Transverse colon (tissue), 4 donors: ENCODE measurements around the gene GLIS1. TPM values are rescaled to one million over a fixed set of nuclear protein-coding genes. Genes with fewer than 3 reads are reported as not detected.

Experiments
- DNase-seq: peaks from one replicate; pipeline ENCODE4 v3.0.0-alpha.2; 2019
- H3K27ac ChIP-seq, 4 donors: fragments of 200-600 bp; sonication (generic); 2 replicates each; pipeline ENCODE4 v1.5.1; 2016 to 2018; ENCODE audit warnings: inconsistent platforms in 4 of 4
- H3K27me3 ChIP-seq: fragments of 200-600 bp; sonication (generic); 2 replicates; pipeline ENCODE4 v1.5.1; 2017; ENCODE audit warnings: inconsistent platforms
- H3K36me3 ChIP-seq, 4 donors: fragments of 200-600 bp; sonication (generic); 2 replicates each; pipeline ENCODE4 v1.5.1; 2017 to 2019; ENCODE audit warnings: inconsistent platforms in 4 of 4
- H3K4me1 ChIP-seq, 4 donors: fragments of 200-600 bp; sonication (generic); 2 replicates each; pipeline ENCODE4 v1.5.1; 2017 to 2020; ENCODE audit warnings: inconsistent platforms in 4 of 4
- H3K4me3 ChIP-seq, 4 donors: fragments of 200-600 bp; sonication (generic); 1 replicate in 1 of 4; 2 replicates in 3 of 4; pipeline versions ENCODE4 v1.5.1 to v1.6.1; 2017 to 2019; ENCODE audit warnings: inconsistent platforms in 4 of 4
- H3K9me3 ChIP-seq, 2 donors: fragments of 200-600 bp; sonication (generic); 2 replicates each; pipeline ENCODE4 v1.5.1; 2017 to 2019; ENCODE audit warnings: inconsistent platforms in 2 of 2
- EP300 ChIP-seq: sonication (generic); formaldehyde crosslinking; IDR thresholded peaks from one replicate; pipeline ENCODE4 v1.6.1; 2017; ENCODE audit warnings: antibody characterized with exemption, low read depth
- POLR2A ChIP-seq: fragments of 450-650 bp; IDR thresholded peaks from one replicate; pipeline ENCODE4 v1.6.1; 2016; ENCODE audit warnings: antibody characterized with exemption, mild to moderate bottlenecking, moderate library complexity
- POLR2AphosphoS5 ChIP-seq, 3 donors: sonication (generic); formaldehyde crosslinking; IDR thresholded peaks; one replicate each; pipeline ENCODE4 v1.6.1; 2016; ENCODE audit warnings: antibody characterized with exemption in 3 of 3
- whole genome bisulfite sequencing, 2 donors: methylation state at CpG; one replicate each; pipeline ENCODE4 v1.1.5; 2018; ENCODE audit warnings: low coverage in 1 of 2; 5-methylcytosine and 5-hydroxymethylcytosine counted together
- in situ Hi-C, 4 donors: fragments of 200-750 bp; cut with MboI; loops; one replicate each; pipeline versions ENCODE4 v1.15.0 to v1.15.1; 2017; ENCODE audit warnings: low sequenced_read_pairs in 3 of 4, low pct_ligation_motif_present in 1 of 4, low pct_unique_long_range_greater_than_20kb in 1 of 4
- intact Hi-C: fragments of 100-400 bp; cut with DNase I; formaldehyde crosslinking; loops from one replicate; pipeline ENCODE4 v1.15.1; 2023; ENCODE audit warnings: low total_unique reads
- total RNA-seq, 4 donors: library from RNA; depleted of rRNA; stranded (reverse); fragments of >200 nt; gene quantifications; one replicate each; pipeline ENCODE4 v1.1.0, GENCODE V29; 2016
- TF ChIP-seq, protein P1 (sequence below), 5 experiments: fragments of 200-600 bp in 3 of 5; fragments of 450-650 bp in 2 of 5; sonication (generic) in 3 of 5; IDR thresholded peaks; 1 replicate in 2 of 5; 2 replicates in 3 of 5; pipeline ENCODE4 v1.5.1; 2016 to 2017; ENCODE audit warnings: antibody characterized with exemption in 5 of 5, inconsistent platforms in 3 of 5, mild to moderate bottlenecking in 2 of 5, moderate library complexity in 1 of 5

The GLIS1 gene
- total RNA-seq, 4 donors from 2014 or later, result 0.16 to 0.75 (median 0.27) TPM; not detected in 1

DNA sequence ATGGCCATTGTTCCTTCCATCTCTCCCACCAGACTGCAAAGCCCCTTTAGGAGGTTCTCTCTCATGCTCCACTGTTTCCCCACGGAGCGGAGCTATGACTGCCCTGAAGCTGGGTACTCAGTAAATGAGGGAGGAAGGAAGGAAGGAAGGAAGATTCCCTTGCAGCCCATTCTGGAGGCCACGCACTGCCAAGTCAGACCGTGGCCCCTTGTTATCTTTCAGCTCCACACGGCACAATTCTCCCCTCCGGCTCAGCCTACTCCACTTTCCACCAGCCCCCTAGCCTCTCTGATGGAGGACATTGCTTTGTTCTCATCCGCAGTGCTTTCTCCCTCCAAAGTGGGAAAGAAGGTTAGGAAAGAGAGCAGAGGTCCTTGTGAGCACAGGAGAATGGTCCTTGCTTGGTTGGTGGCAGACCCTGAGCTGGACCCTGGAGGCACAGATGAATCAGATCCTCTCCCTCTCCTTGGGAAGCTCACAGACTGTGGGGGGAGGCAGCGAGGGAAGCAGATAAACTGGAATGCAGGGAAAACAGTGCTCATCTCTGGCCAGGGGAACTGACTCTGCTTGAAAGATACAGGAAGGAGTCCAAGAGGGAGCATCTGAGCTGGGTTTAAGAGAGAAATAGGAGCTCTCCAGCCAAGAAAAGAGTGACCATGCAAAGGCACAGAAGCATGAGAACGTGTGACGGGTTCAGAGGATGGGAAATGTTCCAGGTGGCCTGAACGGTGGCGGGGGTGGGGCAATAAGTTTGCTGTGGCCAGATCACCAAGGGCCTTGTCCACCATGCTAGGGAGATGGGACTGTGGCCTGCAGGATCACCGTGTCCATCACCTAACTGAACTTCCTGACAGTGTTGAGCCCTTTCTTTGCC lies 52.6 kb downstream of the GLIS1 start:
- peaks cover 5 to 16% (median 9%) of the 10 kb centered on the region in 4 donors for H3K4me1 ChIP-seq
- H3K27ac ChIP-seq, result no peak overlapping the region
- in situ Hi-C loops, result loop anchor here in 1 of 4 donors (10.0 kb wide), 1 partner anchor 202 kb away; no protein-coding TSS in a partner anchor
- no peak for DNase-seq
- intact Hi-C loops, result no loop called here
- H3K36me3 ChIP-seq, result no peaks in the 10 kb centered on the region
- no peak overlapping the region for H3K4me3 ChIP-seq
- no peaks in the 10 kb centered on the region for H3K9me3 ChIP-seq
- 60 to 66% methylated on average over 7 to 13 of the region's 13 CpGs for WGBS, 2 donors
- H3K27me3 ChIP-seq, result peaks cover 50% of the 10 kb centered on the region
- TF ChIP-seq EP300 (no peak), POLR2A (no peak), POLR2AphosphoS5 (IDR thresholded peaks at IDR 0.05) (no peak)
- TF ChIP-seq, protein P1, sequence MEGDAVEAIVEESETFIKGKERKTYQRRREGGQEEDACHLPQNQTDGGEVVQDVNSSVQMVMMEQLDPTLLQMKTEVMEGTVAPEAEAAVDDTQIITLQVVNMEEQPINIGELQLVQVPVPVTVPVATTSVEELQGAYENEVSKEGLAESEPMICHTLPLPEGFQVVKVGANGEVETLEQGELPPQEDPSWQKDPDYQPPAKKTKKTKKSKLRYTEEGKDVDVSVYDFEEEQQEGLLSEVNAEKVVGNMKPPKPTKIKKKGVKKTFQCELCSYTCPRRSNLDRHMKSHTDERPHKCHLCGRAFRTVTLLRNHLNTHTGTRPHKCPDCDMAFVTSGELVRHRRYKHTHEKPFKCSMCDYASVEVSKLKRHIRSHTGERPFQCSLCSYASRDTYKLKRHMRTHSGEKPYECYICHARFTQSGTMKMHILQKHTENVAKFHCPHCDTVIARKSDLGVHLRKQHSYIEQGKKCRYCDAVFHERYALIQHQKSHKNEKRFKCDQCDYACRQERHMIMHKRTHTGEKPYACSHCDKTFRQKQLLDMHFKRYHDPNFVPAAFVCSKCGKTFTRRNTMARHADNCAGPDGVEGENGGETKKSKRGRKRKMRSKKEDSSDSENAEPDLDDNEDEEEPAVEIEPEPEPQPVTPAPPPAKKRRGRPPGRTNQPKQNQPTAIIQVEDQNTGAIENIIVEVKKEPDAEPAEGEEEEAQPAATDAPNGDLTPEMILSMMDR (IDR thresholded peaks at IDR 0.05), result no peak

- 40 to 44% methylated on average over 1 to 28 of the region's 28 CpGs for WGBS, 2 donors
- in situ Hi-C loops, result loop anchor here in 1 of 4 donors (10.0 kb wide), 1 partner anchor 201 kb away; no protein-coding TSS in a partner anchor
- peaks cover 50% of the 10 kb centered on the region for H3K27me3 ChIP-seq
These were observed 53.5 kb downstream of the GLIS1 start for GRCh38 chr1:53685272-53686051.

GRCh38 chr1:53684741-53685140 lies 54.2 kb downstream of the GLIS1 start:
- 65% methylated on average over 1 of the region's 1 CpG; no CpG with 5 or more reads in 1 of the 2 donors for WGBS, 2 donors
- H3K27me3 ChIP-seq, result peaks cover 50% of the 10 kb centered on the region
- TF ChIP-seq POLR2A (no peak), POLR2AphosphoS5 (IDR thresholded peaks at IDR 0.05) (no peak), EP300 (no peak)
- TF ChIP-seq, protein P1 (IDR thresholded peaks at IDR 0.05), result no peak
- in situ Hi-C loops (loop anchor here in 1 of 4 donors (10.0 kb wide), 1 partner anchor 200 kb away; no protein-coding TSS in a partner anchor), intact Hi-C loops (no loop called here)
- H3K9me3 ChIP-seq, result no peaks in the 10 kb centered on the region
- H3K4me3 ChIP-seq, result no peak overlapping the region
- no peak for DNase-seq
- no peaks in the 10 kb centered on the region for H3K36me3 ChIP-seq
- no peak overlapping the region for H3K27ac ChIP-seq
- H3K4me1 ChIP-seq, result peaks cover 5 to 16% (median 9%) of the 10 kb centered on the region in 4 donors

More at GRCh38 chr1:53685272-53686051, 53.5 kb downstream of the GLIS1 start:
- H3K36me3 ChIP-seq, result no peaks in the 10 kb centered on the region
- no peaks in the 10 kb centered on the region for H3K9me3 ChIP-seq
- DNase-seq, result no peak
- intact Hi-C loops, result no loop called here
- no peak overlapping the region for H3K27ac ChIP-seq
- H3K4me3 ChIP-seq, result no peak overlapping the region
- H3K4me1 ChIP-seq, result peaks cover 5 to 16% (median 9%) of the 10 kb centered on the region in 4 donors
- no peak for TF ChIP-seq POLR2A
- TF ChIP-seq EP300, result no peak
- TF ChIP-seq, protein P1 (IDR thresholded peaks at IDR 0.05), result no peak
- no peak for TF ChIP-seq POLR2AphosphoS5 (IDR thresholded peaks at IDR 0.05)
